ENCODE results near the gene BAHCC1.
A peak's percentile ranks its signal among the peaks of the same experiment; 100 is the strongest.
"Not testable (repeated sequence)": the region's sequence is repeated elsewhere in the genome, so short reads cannot be mapped to it uniquely, and the experiment has no call there.

The BAHCC1 gene

DNA sequence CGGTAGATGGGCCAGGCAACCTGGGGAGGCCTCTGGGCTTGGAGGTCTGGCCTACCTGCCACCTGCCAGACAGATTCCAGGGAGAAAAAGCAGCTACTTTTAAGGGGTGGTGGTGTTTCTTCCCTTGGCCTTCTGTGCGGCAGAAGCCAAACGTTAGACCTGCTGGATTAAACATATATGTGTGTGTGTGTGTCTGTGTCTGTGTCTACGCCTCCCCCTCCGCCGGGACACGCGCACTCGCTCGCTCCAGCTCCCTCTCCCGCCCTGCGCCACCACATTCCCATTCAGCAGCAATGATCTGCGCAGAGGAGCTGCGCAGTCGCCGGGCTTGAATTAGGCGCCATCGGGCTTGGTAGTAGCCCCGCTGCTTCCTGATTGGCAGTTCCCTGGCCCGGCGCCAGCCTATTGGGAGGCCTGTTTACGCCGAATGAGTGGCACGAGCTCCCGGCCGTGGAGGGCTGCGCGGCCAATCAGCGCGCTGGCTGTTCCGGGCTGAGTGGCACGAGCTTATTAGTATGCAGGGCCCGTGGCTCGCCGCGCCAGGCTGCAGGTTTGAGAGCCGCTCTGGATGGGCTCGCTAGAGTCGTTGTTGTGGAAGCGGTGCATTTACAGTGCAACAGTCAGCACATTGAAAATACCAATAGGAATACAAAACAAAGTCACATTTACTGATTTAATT lies at the start of gene BAHCC1:
Gene BAHCC1, plus strand, starts transcription at position 537 of the 679 bp plus-strand sequence. CDS start 4,283 bp downstream, outside the sequence.
- Mint-ChIP-seq H3K4me1 (peaks cover 42% of the 10 kb centered on the region), H3K27me3 (peaks cover 83% of the 10 kb centered on the region), H3K27ac (peak within 1 kb of the TSS; percentile 19 to 40), H3K9me3 (no peaks in the 10 kb centered on the region), H3K4me3 (peak within 1 kb of the TSS; percentile 82 to 89)
- ATAC-seq (peak; percentile 81), DNase-seq (peak; percentile 91 to 95)

- Mint-ChIP-seq H3K27me3 (peaks cover 87% of the 10 kb centered on the region), H3K4me3 (peak overlapping the region; percentile 70 to 79), H3K9me3 (no peaks in the 10 kb centered on the region), H3K27ac (no peak overlapping the region), H3K4me1 (peaks cover 41% of the 10 kb centered on the region)
- DNase-seq: peak; percentile 95 to 96
- ATAC-seq: peak; percentile 92
Measured at GRCh38 chr17:81346090-81346907, 49.0 kb upstream of the BAHCC1 start.

DNA sequence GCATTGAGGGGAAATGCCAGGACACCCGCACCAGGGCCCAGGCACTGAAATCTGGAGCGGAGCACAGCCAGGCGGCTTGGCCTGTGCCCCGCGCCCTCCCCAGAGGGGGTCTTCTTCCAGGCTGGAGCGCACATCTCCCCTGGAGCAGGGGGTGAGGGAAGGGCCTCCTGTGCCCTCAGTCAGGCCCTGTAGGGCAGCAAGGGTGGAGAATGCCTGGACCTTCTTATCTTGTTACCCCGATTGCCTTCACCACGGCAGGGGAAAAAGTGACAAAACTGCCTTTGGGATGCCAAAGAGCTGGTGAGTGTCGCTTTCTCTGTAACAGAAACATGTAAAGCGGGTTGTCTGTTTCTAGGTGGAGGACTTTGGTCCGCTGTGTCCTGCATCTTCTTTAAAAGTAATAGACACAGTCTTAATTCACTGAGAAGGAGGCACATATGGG lies 48.3 kb upstream of the BAHCC1 start:
- peak overlapping the region in 1 of 2 donors; percentile 79 for H3K4me3 Mint-ChIP-seq
- no peak overlapping the region for H3K27ac Mint-ChIP-seq
- ATAC-seq: no peak
- DNase-seq: no peak
- peaks cover 41% of the 10 kb centered on the region for H3K4me1 Mint-ChIP-seq
- H3K27me3 Mint-ChIP-seq: peaks cover 89% of the 10 kb centered on the region
- H3K9me3 Mint-ChIP-seq: no peaks in the 10 kb centered on the region

DNA sequence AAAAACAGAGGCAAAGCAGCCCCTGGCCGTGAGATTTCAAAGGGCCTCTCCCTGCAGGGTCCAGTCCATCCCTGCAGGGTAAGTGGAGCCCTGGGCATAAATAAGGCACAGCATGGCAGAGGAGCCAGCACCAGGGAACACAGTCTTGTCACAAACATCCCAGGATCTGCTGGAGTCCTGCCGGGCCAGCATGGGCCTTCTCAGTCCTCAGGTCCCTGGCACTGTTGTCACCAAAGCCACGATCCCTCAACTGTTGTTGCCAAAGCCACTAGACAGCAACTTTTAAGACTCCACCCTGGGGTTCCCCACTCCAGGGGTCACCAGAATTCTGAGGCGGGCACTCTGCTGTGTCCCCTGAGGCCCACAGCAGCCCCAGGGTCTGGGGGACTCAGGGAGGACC lies 47.8 kb upstream of the BAHCC1 start:
- no peak for DNase-seq
- no peak overlapping the region for H3K27ac Mint-ChIP-seq
- H3K4me3 Mint-ChIP-seq: no peak overlapping the region
- peaks cover 84% of the 10 kb centered on the region for H3K27me3 Mint-ChIP-seq
- H3K4me1 Mint-ChIP-seq: peaks cover 38% of the 10 kb centered on the region
- ATAC-seq: no peak
- no peaks in the 10 kb centered on the region for H3K9me3 Mint-ChIP-seq

- ATAC-seq (no peak), DNase-seq (no peak)
- no peak overlapping the region for H3K27ac Mint-ChIP-seq
- H3K9me3 Mint-ChIP-seq: no peaks in the 10 kb centered on the region
- peaks cover 28% of the 10 kb centered on the region for H3K4me1 Mint-ChIP-seq
- H3K27me3 Mint-ChIP-seq: peaks cover 79% of the 10 kb centered on the region
- H3K4me3 Mint-ChIP-seq: no peak overlapping the region
Measured at GRCh38 chr17:81348097-81349055, 46.9 kb upstream of the BAHCC1 start.

DNA sequence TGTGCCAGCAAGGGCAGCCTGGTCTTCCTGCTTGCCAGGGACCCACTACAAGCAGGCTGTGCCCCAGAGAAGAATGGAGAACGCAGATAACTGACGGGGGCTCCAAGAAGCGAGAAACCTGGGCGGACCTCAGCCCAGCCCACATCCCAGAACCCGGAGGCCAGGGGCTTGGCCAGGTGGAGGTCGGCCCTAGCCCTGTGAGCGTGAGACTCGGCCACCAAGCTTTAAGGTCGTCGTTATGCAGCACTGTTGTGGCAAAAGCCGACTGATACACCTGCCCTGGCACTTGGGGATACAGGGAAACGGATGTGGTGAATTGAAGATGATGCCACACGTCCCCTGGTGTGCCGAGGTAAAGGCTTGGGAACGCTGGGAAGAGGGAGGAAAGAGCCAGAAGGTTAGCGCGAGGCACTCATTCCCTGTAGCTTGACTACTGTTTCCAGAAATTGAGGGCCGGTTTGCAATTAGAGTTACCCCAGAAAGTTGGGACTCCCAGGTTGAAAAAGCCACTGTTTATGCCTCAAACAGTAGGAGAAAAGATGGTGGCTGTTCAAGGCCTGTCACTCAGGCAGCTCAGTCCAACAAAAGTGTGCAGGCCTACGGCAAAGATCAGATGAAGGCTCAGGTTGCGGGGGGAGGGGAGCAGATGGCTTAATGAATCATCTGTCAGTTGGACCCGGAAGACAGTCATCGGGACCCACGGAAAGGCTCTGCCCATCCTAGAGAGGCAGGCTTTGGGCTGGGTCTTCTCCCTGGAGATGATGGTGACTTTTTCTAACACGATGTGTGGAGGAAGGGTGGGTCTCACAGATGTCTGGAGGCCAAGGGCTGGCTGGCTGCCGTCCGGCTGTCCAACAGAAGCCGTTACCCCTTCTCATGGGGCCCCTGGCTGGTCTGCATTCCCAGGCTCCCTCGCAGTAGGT lies 45.6 kb upstream of the BAHCC1 start:
- Mint-ChIP-seq H3K4me3 (no peak overlapping the region), H3K9me3 (no peaks in the 10 kb centered on the region), H3K27me3 (peaks cover 68% of the 10 kb centered on the region), H3K4me1 (peaks cover 17% of the 10 kb centered on the region), H3K27ac (peak overlapping the region in 1 of 2 donors; percentile 73)
- ATAC-seq (no peak), DNase-seq (no peak)

DNA sequence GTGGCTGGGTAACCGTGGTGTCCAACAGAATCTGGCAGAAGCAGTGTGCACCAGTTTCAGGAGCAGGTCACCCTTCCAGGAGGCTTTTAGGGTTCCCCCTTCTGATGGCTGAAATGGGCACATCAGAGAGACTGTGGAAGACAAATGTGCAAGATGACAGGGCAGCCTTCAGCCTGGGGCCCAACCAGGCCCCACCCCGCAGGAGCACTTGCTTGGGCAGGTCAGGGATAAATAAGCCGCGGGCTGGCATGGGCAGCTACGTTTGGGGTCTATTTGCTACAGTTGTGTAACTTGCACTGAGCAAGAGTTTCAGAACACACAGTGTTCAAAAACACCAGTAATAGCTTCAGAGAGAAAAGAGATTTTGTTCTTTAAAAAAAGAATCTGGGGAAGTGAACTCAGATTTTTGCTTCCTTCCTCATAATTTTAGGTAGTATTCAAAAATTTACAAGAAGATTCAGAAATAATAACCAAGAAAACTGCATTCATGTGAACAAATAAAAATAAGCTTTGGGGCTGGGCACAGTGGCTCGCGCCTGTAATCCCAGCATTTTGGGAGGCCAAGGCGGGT lies 44.9 kb upstream of the BAHCC1 start:
- DNase-seq (no peak), ATAC-seq (no peak)
- Mint-ChIP-seq H3K4me3 (no peak overlapping the region), H3K4me1 (peaks cover 16% of the 10 kb centered on the region), H3K27me3 (peaks cover 61% of the 10 kb centered on the region), H3K9me3 (no peaks in the 10 kb centered on the region), H3K27ac (no peak overlapping the region)

DNA sequence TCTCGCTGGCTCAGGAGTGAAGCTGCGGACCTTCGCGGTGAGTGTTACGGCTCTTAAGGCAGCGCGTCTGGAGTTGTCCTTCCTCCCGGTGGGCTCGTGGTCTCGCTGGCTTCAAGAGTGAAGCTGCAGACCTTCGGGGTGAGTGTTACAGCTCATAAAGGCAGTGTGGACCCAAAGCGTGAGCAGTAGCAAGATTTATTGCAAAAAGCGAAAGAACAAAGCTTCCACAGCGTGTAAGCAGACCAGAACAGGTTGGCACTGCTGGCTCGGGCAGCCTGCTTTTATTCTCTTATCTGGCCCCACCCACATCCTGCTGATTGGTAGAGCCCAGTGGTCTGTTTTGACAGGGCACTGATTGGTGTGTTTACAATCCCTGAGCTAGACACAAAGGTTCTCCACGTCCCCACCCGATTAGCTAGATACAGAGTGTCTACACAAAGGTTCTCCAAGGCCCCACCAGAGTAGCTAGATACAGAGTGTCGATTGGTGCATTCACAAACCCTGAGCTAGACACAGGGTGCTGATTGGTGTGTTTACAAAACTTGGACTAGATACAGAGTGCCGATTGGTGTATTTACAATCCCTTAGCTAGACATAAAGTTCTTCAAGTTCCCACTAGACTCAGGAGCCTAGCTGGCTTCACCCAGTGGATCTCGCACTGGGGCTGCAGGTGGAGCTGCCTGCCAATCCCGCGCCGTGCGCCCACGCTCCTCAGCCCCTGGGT lies 43.8 kb upstream of the BAHCC1 start:
- H3K9me3 Mint-ChIP-seq, DNase-seq, H3K4me3 Mint-ChIP-seq, ATAC-seq, H3K27ac Mint-ChIP-seq: not testable (repeated sequence)
- Mint-ChIP-seq H3K4me1 (peaks cover 12% of the 10 kb centered on the region), H3K27me3 (peaks cover 55% of the 10 kb centered on the region)

- peaks cover 50% of the 10 kb centered on the region for H3K27me3 Mint-ChIP-seq
- ATAC-seq, DNase-seq, H3K9me3 Mint-ChIP-seq, H3K4me1 Mint-ChIP-seq, H3K4me3 Mint-ChIP-seq, H3K27ac Mint-ChIP-seq: not testable (repeated sequence)
Measured at GRCh38 chr17:81352056-81352455, 43.2 kb upstream of the BAHCC1 start.

GRCh38 chr17:81354252-81354953 lies 40.9 kb upstream of the BAHCC1 start:
- no peak overlapping the region for H3K4me3 Mint-ChIP-seq
- no peak for DNase-seq
- no peak for ATAC-seq
- peaks cover 8% of the 10 kb centered on the region for H3K4me1 Mint-ChIP-seq
- no peak overlapping the region for H3K27ac Mint-ChIP-seq
- no peaks in the 10 kb centered on the region for H3K9me3 Mint-ChIP-seq
- H3K27me3 Mint-ChIP-seq: peaks cover 44% of the 10 kb centered on the region

DNA sequence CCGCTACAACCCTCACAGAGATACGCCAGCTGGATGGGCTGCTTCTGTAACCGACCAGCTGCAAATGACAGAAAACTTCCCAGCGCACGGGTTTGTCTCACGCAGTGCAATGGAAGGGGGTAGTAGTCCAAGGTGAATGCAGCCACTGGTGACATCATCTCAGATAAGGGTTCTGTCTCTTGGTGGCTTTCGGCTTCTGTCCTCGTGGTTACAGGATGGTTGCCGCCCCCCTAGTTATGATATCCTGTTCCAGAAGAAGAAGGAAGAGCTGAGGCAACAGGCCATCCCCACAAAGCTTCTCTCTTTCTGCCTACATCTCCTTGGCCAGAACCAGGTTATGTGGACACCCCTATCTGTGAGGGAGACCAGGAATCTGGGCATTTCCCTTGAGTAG lies 40.3 kb upstream of the BAHCC1 start:
- peaks cover 8% of the 10 kb centered on the region for H3K4me1 Mint-ChIP-seq
- no peak overlapping the region for H3K27ac Mint-ChIP-seq
- DNase-seq (no peak), ATAC-seq (no peak)
- H3K9me3 Mint-ChIP-seq: no peaks in the 10 kb centered on the region
- no peak overlapping the region for H3K4me3 Mint-ChIP-seq
- H3K27me3 Mint-ChIP-seq: peaks cover 43% of the 10 kb centered on the region

DNA sequence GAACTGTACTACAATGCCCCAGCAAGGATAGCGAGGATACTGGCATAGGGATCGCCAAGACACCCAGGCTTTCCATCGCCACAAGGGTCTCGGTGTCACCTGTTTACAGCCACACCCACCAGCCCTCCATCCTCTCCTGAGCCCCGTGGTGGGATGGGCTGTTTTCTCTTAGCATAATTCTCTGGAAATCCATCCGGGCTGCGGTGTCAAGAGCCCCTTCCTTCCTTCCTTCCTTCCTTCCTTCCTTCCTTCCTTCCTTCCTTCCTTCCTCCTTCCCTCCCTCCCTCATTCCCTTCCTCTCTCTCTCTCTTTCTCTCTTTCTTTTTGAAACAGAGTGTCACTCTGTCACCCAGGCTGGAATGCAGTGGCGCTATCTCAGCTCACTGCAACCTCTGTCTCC lies 36.0 kb upstream of the BAHCC1 start:
- H3K27me3 Mint-ChIP-seq: peaks cover 57% of the 10 kb centered on the region
- no peaks in the 10 kb centered on the region for H3K9me3 Mint-ChIP-seq
- no peak overlapping the region for H3K4me3 Mint-ChIP-seq
- H3K27ac Mint-ChIP-seq: no peak overlapping the region
- ATAC-seq (no peak), DNase-seq (no peak)
- peaks cover 8% of the 10 kb centered on the region for H3K4me1 Mint-ChIP-seq

- not testable (repeated sequence) for H3K27ac Mint-ChIP-seq
Measured at GRCh38 chr17:81362001-81362400, 33.3 kb upstream of the BAHCC1 start.

More at GRCh38 chr17:81362001-81362400, 33.3 kb upstream of the BAHCC1 start:
- not testable (repeated sequence) for H3K4me3 Mint-ChIP-seq, H3K9me3 Mint-ChIP-seq, DNase-seq, ATAC-seq
- Mint-ChIP-seq H3K27me3 (peaks cover 83% of the 10 kb centered on the region), H3K4me1 (peaks cover 17% of the 10 kb centered on the region)

Data from stimulated activated naive CD8-positive, alpha-beta T cell treated with anti-CD3 and anti-CD28 coated beads, Interleukin-15, amount 100 ng/mL, for 72 hours (primary cell).